Keratinocyte (primary cell): ENCODE measurements around the gene FAM234A. TPM values are rescaled to one million over a fixed set of nuclear protein-coding genes. Genes with fewer than 3 reads are reported as not detected.
A peak's percentile ranks its signal among the peaks of the same experiment; 100 is the strongest.

Source experiments
- DNase-seq: peaks from one replicate; pipeline ENCODE4 v3.0.0-alpha.2; 2011; ENCODE audit warnings: low read depth, missing footprints, low spot score
- FAIRE-seq: peaks from 2 replicates; lab custom pipeline; 2011; peaks lifted over from hg19 to GRCh38; lab: Jason Lieb, UNC
- H2AFZ ChIP-seq: 2 replicates; pipeline ENCODE4 v1.6.0; 2012; ENCODE audit warnings: low read length, control low read depth, inconsistent platforms; ENCODE audit not compliant: control insufficient read depth
- H3K27ac ChIP-seq: 2 replicates; pipeline ENCODE4 v1.5.1; 2011; ENCODE audit warnings: low read length; ENCODE audit not compliant: control insufficient read depth, insufficient read depth
- H3K27me3 ChIP-seq: 3 replicates; pipeline ENCODE4 v1.6.0; 2011; ENCODE audit warnings: low read length; ENCODE audit not compliant: control insufficient read depth, insufficient read depth; ENCODE audit errors: extremely low read depth
- H3K36me3 ChIP-seq, 2 experiments: 2 replicates in 1 of 2; 3 replicates in 1 of 2; pipeline ENCODE4 v1.5.1; 2011; ENCODE audit warnings: low read length in 2 of 2, mild to moderate bottlenecking in 1 of 2; ENCODE audit not compliant: control insufficient read depth in 2 of 2, insufficient read depth in 2 of 2; ENCODE audit errors: extremely low read depth in 1 of 2
- H3K4me1 ChIP-seq: 3 replicates; pipeline ENCODE4 v1.5.1; 2011; ENCODE audit warnings: low read length; ENCODE audit not compliant: control insufficient read depth, insufficient read depth; ENCODE audit errors: extremely low read depth
- H3K4me2 ChIP-seq: 3 replicates; pipeline ENCODE4 v1.6.0; 2011; ENCODE audit warnings: low read depth, low read length; ENCODE audit not compliant: control insufficient read depth, insufficient read depth; ENCODE audit errors: extremely low read depth
- H3K4me3 ChIP-seq, 3 experiments: fragments of 200-600 bp in 1 of 3; sonication (generic) in 1 of 3; 2 replicates in 2 of 3; 3 replicates in 1 of 3; pipeline ENCODE4 v1.5.1; 2011 to 2016; ENCODE audit warnings: low read length in 3 of 3, mild to moderate bottlenecking in 3 of 3, control low read depth in 2 of 3, inconsistent platforms in 1 of 3, low read depth in 1 of 3, mixed read lengths in 1 of 3, mixed run types in 1 of 3, moderate library complexity in 1 of 3; ENCODE audit not compliant: control insufficient read depth in 2 of 3, insufficient read depth in 2 of 3; ENCODE audit errors: extremely low read depth in 1 of 3
- H3K79me2 ChIP-seq: 2 replicates; pipeline ENCODE4 v1.6.0; 2012; ENCODE audit warnings: low read length; ENCODE audit not compliant: control insufficient read depth, insufficient read depth
- H3K9ac ChIP-seq: 3 replicates; pipeline ENCODE4 v1.6.0; 2011; ENCODE audit warnings: low read length; ENCODE audit not compliant: control insufficient read depth, insufficient read depth; ENCODE audit errors: extremely low read depth
- H3K9me1 ChIP-seq: 3 replicates; pipeline ENCODE4 v1.6.0; 2011; ENCODE audit warnings: low read length; ENCODE audit not compliant: control insufficient read depth, insufficient read depth; ENCODE audit errors: extremely low read depth
- H3K9me3 ChIP-seq: 2 replicates; pipeline ENCODE4 v1.5.1; 2012; ENCODE audit warnings: low read depth, low read length; ENCODE audit not compliant: control insufficient read depth
- H4K20me1 ChIP-seq: 3 replicates; pipeline ENCODE4 v1.6.0; 2011; ENCODE audit warnings: low read length; ENCODE audit not compliant: control insufficient read depth, insufficient read depth; ENCODE audit errors: extremely low read depth
- EZH2 ChIP-seq: IDR thresholded peaks from one replicate; pipeline ENCODE4 v1.6.1; 2012; ENCODE audit warnings: inconsistent platforms, mild to moderate bottlenecking, low read length, moderate library complexity
- dilution Hi-C: fragments of 300-500 bp; cut with MboI; formaldehyde crosslinking; loops from one replicate; pipeline ENCODE4 v1.7.0; 2020; ENCODE audit warnings: low sequenced_read_pairs; ENCODE audit not compliant: extremely low pct_ligation_motif_present
- polyA plus RNA-seq, 5 experiments: library from polyadenylated mRNA; depleted of rRNA in 3 of 5; stranded (reverse) in 3 of 5; stranded (forward) in 1 of 5; unstranded in 1 of 5; fragments of >200 nt; gene quantifications; 1 replicate in 1 of 5; 2 replicates in 3 of 5; 3 replicates in 1 of 5; pipeline versions ENCODE4 v1.2.1 to v1.2.3, GENCODE V29; 2011 to 2012; ENCODE audit warnings: missing spikeins in 2 of 5, low read depth in 1 of 5, low replicate concordance in 1 of 5
- TF ChIP-seq, protein P1 (sequence below), 3 experiments: IDR thresholded peaks in 1 of 3; conservative IDR thresholded peaks in 1 of 3; optimal IDR thresholded peaks in 1 of 3; 2 replicates in 2 of 3; 3 replicates in 1 of 3; pipeline versions ENCODE3 to v1.5.1; 2011; ENCODE audit warnings: low read length in 3 of 3, mild to moderate bottlenecking in 3 of 3, moderate library complexity in 2 of 3, control low read depth in 1 of 3, inconsistent platforms in 1 of 3; ENCODE audit not compliant: insufficient read depth in 2 of 3; ENCODE audit errors: extremely low read depth in 1 of 3

The FAM234A gene
- polyA plus RNA-seq, 1 donor (not counting 4 experiments of a cell fraction or from before 2014, with no cell fraction given): 18.3 TPM

GRCh38 chr16:280991-281659 lies 46.5 kb downstream of the FAM234A start:
- no peak for FAIRE-seq
- TF ChIP-seq, protein P1, sequence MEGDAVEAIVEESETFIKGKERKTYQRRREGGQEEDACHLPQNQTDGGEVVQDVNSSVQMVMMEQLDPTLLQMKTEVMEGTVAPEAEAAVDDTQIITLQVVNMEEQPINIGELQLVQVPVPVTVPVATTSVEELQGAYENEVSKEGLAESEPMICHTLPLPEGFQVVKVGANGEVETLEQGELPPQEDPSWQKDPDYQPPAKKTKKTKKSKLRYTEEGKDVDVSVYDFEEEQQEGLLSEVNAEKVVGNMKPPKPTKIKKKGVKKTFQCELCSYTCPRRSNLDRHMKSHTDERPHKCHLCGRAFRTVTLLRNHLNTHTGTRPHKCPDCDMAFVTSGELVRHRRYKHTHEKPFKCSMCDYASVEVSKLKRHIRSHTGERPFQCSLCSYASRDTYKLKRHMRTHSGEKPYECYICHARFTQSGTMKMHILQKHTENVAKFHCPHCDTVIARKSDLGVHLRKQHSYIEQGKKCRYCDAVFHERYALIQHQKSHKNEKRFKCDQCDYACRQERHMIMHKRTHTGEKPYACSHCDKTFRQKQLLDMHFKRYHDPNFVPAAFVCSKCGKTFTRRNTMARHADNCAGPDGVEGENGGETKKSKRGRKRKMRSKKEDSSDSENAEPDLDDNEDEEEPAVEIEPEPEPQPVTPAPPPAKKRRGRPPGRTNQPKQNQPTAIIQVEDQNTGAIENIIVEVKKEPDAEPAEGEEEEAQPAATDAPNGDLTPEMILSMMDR (optimal IDR thresholded peaks at IDR 0.05 in 1 of 3, IDR thresholded peaks at IDR 0.05 in 1 of 3, conservative IDR thresholded peaks at IDR 0.05 in 1 of 3; ENCODE audit: extremely low read depth in 1 of 3, insufficient read depth in 2 of 3, low read length in 3 of 3): no peak
- TF ChIP-seq EZH2: peak; percentile 68

GRCh38 chr16:281660-282255 lies 47.1 kb downstream of the FAM234A start:
- Histone ChIP-seq H3K4me1 (no peaks in the 10 kb centered on the region), H2AFZ (no peak overlapping the region), H3K9ac (no peak overlapping the region), H3K27ac (no peak overlapping the region), H3K79me2 (no peaks in the 10 kb centered on the region), H4K20me1 (no peaks in the 10 kb centered on the region), H3K9me3 (no peaks in the 10 kb centered on the region), H3K36me3 (no peaks in the 10 kb centered on the region), H3K4me2 (no peak overlapping the region), H3K4me3 (no peak overlapping the region), H3K9me1 (no peaks in the 10 kb centered on the region), H3K27me3 (peaks cover 48% of the 10 kb centered on the region)
- dilution Hi-C loops: no loop called here
- no peak for DNase-seq
- peak; percentile 35 for TF ChIP-seq EZH2
- TF ChIP-seq, protein P1 (optimal IDR thresholded peaks at IDR 0.05 in 1 of 3, IDR thresholded peaks at IDR 0.05 in 1 of 3, conservative IDR thresholded peaks at IDR 0.05 in 1 of 3; ENCODE audit: extremely low read depth in 1 of 3, insufficient read depth in 2 of 3, low read length in 3 of 3): no peak
- no peak for FAIRE-seq

More at GRCh38 chr16:280991-281659, 46.5 kb downstream of the FAM234A start:
- no peak overlapping the region for H3K27ac ChIP-seq
- no peak overlapping the region for H2AFZ ChIP-seq
- H3K79me2 ChIP-seq: no peaks in the 10 kb centered on the region
- dilution Hi-C loops: no loop called here
- no peak for DNase-seq
- H3K4me3 ChIP-seq: no peak overlapping the region
- H3K27me3 ChIP-seq: peaks cover 54% of the 10 kb centered on the region
- H3K36me3 ChIP-seq: no peaks in the 10 kb centered on the region
- no peak overlapping the region for H3K9ac ChIP-seq
- H3K4me1 ChIP-seq: no peaks in the 10 kb centered on the region
- no peaks in the 10 kb centered on the region for H3K9me3 ChIP-seq
- H4K20me1 ChIP-seq: no peaks in the 10 kb centered on the region
- H3K9me1 ChIP-seq: no peaks in the 10 kb centered on the region
- H3K4me2 ChIP-seq: no peak overlapping the region
